Endodermal cell (in vitro differentiated cells): ENCODE data around the gene IGSF1. TPM values are rescaled to one million over a fixed set of nuclear protein-coding genes. Genes with fewer than 3 reads are reported as not detected.

Source experiments
- DNase-seq: peaks from one replicate; pipeline ENCODE4 v3.0.0-alpha.2; 2017
- H3K27ac ChIP-seq: 2 replicates; pipeline ENCODE4 v1.5.1; 2013; ENCODE audit warnings: mild to moderate bottlenecking, low read depth, low read length, moderate library complexity
- H3K27me3 ChIP-seq: 2 replicates; pipeline ENCODE4 v1.6.1; 2013; ENCODE audit warnings: mild to moderate bottlenecking, low read length, moderate library complexity; ENCODE audit not compliant: insufficient read depth, control insufficient read depth, poor library complexity, severe bottlenecking
- H3K36me3 ChIP-seq: 2 replicates; pipeline ENCODE4 v1.7.0; 2013; ENCODE audit warnings: mild to moderate bottlenecking, low read length, moderate library complexity; ENCODE audit not compliant: control insufficient read depth, insufficient read depth
- H3K4me1 ChIP-seq: one replicate; pipeline ENCODE4 v1.7.0; 2013; ENCODE audit warnings: low read length; ENCODE audit not compliant: control insufficient read depth, insufficient read depth
- H3K4me3 ChIP-seq: 2 replicates; pipeline ENCODE4 v1.5.1; 2013; ENCODE audit warnings: mild to moderate bottlenecking, low read length, moderate library complexity
- H3K9ac ChIP-seq: 2 replicates; pipeline ENCODE4 v1.6.1; 2013; ENCODE audit warnings: mild to moderate bottlenecking, low read length, moderate library complexity; ENCODE audit not compliant: poor library complexity, severe bottlenecking; ENCODE audit errors: extremely low read depth
- H3K9me3 ChIP-seq: 2 replicates; pipeline ENCODE4 v1.6.1; 2013; ENCODE audit warnings: mild to moderate bottlenecking, low read length, moderate library complexity; ENCODE audit not compliant: control insufficient read depth
- H3K27ac Mint-ChIP-seq: 2 replicates; pipeline ENCODE4 v1.8.0; 2020; ENCODE audit warnings: mixed read lengths
- H3K27me3 Mint-ChIP-seq: 2 replicates; pipeline ENCODE4 v1.8.0; 2021; ENCODE audit warnings: mild to moderate bottlenecking, mixed read lengths; ENCODE audit not compliant: insufficient read depth
- H3K36me3 Mint-ChIP-seq: 2 replicates; pipeline ENCODE4 v1.8.0; 2020; ENCODE audit warnings: low read depth, mixed read lengths
- H3K4me1 Mint-ChIP-seq: 2 replicates; pipeline ENCODE4 v1.8.0; 2020; ENCODE audit warnings: mixed read lengths
- H3K4me3 Mint-ChIP-seq: 2 replicates; pipeline ENCODE4 v1.8.0; 2020; ENCODE audit warnings: mild to moderate bottlenecking, moderate library complexity, mixed read lengths
- H3K9me3 Mint-ChIP-seq: 2 replicates; pipeline ENCODE4 v1.8.0; 2020; ENCODE audit warnings: mild to moderate bottlenecking, mixed read lengths
- WGBS, 2 experiments: methylation state at CpG; one replicate each; pipeline versions ENCODE4 v1.1.5 to v1.1.7; 2013; ENCODE audit warnings: missing lambda C conversion rate in 2 of 2, mixed read lengths in 1 of 2; ENCODE audit not compliant: insufficient coverage in 1 of 2, insufficient read length in 1 of 2; 5-methylcytosine and 5-hydroxymethylcytosine counted together
- total RNA-seq, 2 donors: library from RNA; stranded (reverse); fragmentation: NEBNext Ultra II Directional in 1 of 2; extraction: Animal tissue kit (Norgen Biotek cat#: 25700) in 1 of 2; gene quantifications; 2 replicates in 1 of 2; 3 replicates in 1 of 2; pipeline ENCODE4 v1.2.1, GENCODE V29; 2021
- TF ChIP-seq, protein P1 (sequence below): fragments of 200-600 bp; sonication (generic); conservative IDR thresholded peaks from 2 replicates; pipeline ENCODE4 v1.5.0; 2021; ENCODE audit warnings: antibody characterized with exemption, mild to moderate bottlenecking

The IGSF1 gene
- total RNA-seq, 2 donors from 2014 or later, result 5.6 to 10.5 TPM

- no peaks in the 10 kb centered on the region for H3K4me1 ChIP-seq
- no peak overlapping the region for H3K4me3 Mint-ChIP-seq
- H3K4me3 ChIP-seq, result no peak overlapping the region
- no peaks in the 10 kb centered on the region for H3K36me3 Mint-ChIP-seq
- no peaks in the 10 kb centered on the region for H3K27me3 ChIP-seq
- H3K27ac ChIP-seq, result no peak overlapping the region
- H3K4me1 Mint-ChIP-seq, result peaks cover 13% of the 10 kb centered on the region
- H3K9me3 ChIP-seq, result no peaks in the 10 kb centered on the region
- H3K27me3 Mint-ChIP-seq, result peaks cover 2% of the 10 kb centered on the region
- TF ChIP-seq, protein P1, sequence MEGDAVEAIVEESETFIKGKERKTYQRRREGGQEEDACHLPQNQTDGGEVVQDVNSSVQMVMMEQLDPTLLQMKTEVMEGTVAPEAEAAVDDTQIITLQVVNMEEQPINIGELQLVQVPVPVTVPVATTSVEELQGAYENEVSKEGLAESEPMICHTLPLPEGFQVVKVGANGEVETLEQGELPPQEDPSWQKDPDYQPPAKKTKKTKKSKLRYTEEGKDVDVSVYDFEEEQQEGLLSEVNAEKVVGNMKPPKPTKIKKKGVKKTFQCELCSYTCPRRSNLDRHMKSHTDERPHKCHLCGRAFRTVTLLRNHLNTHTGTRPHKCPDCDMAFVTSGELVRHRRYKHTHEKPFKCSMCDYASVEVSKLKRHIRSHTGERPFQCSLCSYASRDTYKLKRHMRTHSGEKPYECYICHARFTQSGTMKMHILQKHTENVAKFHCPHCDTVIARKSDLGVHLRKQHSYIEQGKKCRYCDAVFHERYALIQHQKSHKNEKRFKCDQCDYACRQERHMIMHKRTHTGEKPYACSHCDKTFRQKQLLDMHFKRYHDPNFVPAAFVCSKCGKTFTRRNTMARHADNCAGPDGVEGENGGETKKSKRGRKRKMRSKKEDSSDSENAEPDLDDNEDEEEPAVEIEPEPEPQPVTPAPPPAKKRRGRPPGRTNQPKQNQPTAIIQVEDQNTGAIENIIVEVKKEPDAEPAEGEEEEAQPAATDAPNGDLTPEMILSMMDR, result no peak
- WGBS, 2 experiments, result no CpG with 5 or more reads among the region's 1 CpG
- H3K36me3 ChIP-seq, result no peaks in the 10 kb centered on the region
- no peak for DNase-seq
- no peaks in the 10 kb centered on the region for H3K9me3 Mint-ChIP-seq
- no peak overlapping the region for H3K9ac ChIP-seq
- no peak overlapping the region for H3K27ac Mint-ChIP-seq
Observed at GRCh38 chrX:131227608-131228007, 61.5 kb downstream of the IGSF1 start.

GRCh38 chrX:131226591-131226990 lies 62.5 kb downstream of the IGSF1 start:
- H3K9me3 Mint-ChIP-seq, result no peaks in the 10 kb centered on the region
- Histone ChIP-seq H3K9me3 (no peaks in the 10 kb centered on the region), H3K27ac (no peak overlapping the region), H3K4me1 (no peaks in the 10 kb centered on the region), H3K36me3 (no peaks in the 10 kb centered on the region), H3K4me3 (no peak overlapping the region), H3K27me3 (no peaks in the 10 kb centered on the region), H3K9ac (no peak overlapping the region)
- no peaks in the 10 kb centered on the region for H3K36me3 Mint-ChIP-seq
- TF ChIP-seq, protein P1, result no peak
- no peak overlapping the region for H3K4me3 Mint-ChIP-seq
- peaks cover 13% of the 10 kb centered on the region for H3K4me1 Mint-ChIP-seq
- no peak overlapping the region for H3K27ac Mint-ChIP-seq
- WGBS, 2 experiments, result 90% methylated on average over 4 of the region's 4 CpGs; no CpG with 5 or more reads in 1 of the 2 experiments
- H3K27me3 Mint-ChIP-seq, result peaks cover 2% of the 10 kb centered on the region
- no peak for DNase-seq

- Mint-ChIP-seq H3K9me3 (no peaks in the 10 kb centered on the region), H3K4me3 (no peak overlapping the region), H3K4me1 (peaks cover 13% of the 10 kb centered on the region), H3K36me3 (no peaks in the 10 kb centered on the region), H3K27me3 (peaks cover 2% of the 10 kb centered on the region), H3K27ac (no peak overlapping the region)
- Histone ChIP-seq H3K9ac (no peak overlapping the region), H3K4me3 (no peak overlapping the region), H3K27ac (no peak overlapping the region), H3K4me1 (no peaks in the 10 kb centered on the region), H3K27me3 (no peaks in the 10 kb centered on the region), H3K36me3 (no peaks in the 10 kb centered on the region), H3K9me3 (no peaks in the 10 kb centered on the region)
- DNase-seq, result no peak
- TF ChIP-seq, protein P1, result no peak
- 93 to 100% methylated on average over 1 to 2 of the region's 2 CpGs for WGBS, 2 experiments
Observed at GRCh38 chrX:131225078-131225477, 64.0 kb downstream of the IGSF1 start.

Other genes with a start within 250 kb of the IGSF1 start
- under 1 TPM in 1 of 2 donors, not detected in 1; 0.24 TPM for gene ARHGAP36, start 231.0 kb downstream of the IGSF1 start, total RNA-seq